SK-N-SH (cell line): ENCODE measurements around the gene NTRK2. TPM values are rescaled to one million over a fixed set of nuclear protein-coding genes. Genes with fewer than 3 reads are reported as not detected.

ENCODE experiments used
- CTCF ChIA-PET: fragments of 300-600, 350-600 bp; formaldehyde crosslinking; extraction: SDS; loops from one replicate; lab custom pipeline; 2021; lab: Yijun Ruan, JAX
- POLR2A ChIA-PET: fragments of 350-600 bp; sonication (Branson Sonifier 250); formaldehyde crosslinking; extraction: SDS; loops from one replicate; lab custom pipeline; 2020; ENCODE audit warnings: antibody characterized with exemption, inconsistent platforms; lab: Yijun Ruan, JAX
- DNase-seq: peaks from one replicate; pipeline ENCODE4 v3.0.0; 2012
- H2AFZ ChIP-seq: fragments of 200-600 bp; sonication (generic); 2 replicates; pipeline ENCODE4 v1.8.1; 2016; ENCODE audit warnings: antibody characterized with exemption, mild to moderate bottlenecking, low read depth
- H3F3A ChIP-seq: fragments of 200-600 bp; sonication (generic); replicated peaks from 2 replicates; pipeline ENCODE3; 2016; ENCODE audit warnings: antibody characterized with exemption, mild to moderate bottlenecking; ENCODE audit not compliant: insufficient read depth
- H3K27ac ChIP-seq, 2 experiments: fragments of 200-500 bp in 1 of 2; fragments of 200-600 bp in 1 of 2; sonication (Bioruptor generic) in 1 of 2; sonication (generic), shearing (Covaris generic) in 1 of 2; 2 replicates each; pipeline versions ENCODE4 v1.5.1 to v1.6.1; 2014 to 2016; ENCODE audit warnings: low read depth in 2 of 2, inconsistent platforms in 1 of 2, low read length in 1 of 2, mild to moderate bottlenecking in 1 of 2, mixed read lengths in 1 of 2
- H3K27me3 ChIP-seq: fragments of 200-600 bp; sonication (generic), shearing (Covaris generic); 2 replicates; pipeline ENCODE4 v1.6.1; 2016; ENCODE audit warnings: mixed run types; ENCODE audit not compliant: insufficient read depth
- H3K36me3 ChIP-seq, 2 experiments: fragments of 200-500 bp in 1 of 2; fragments of 200-600 bp in 1 of 2; sonication (Bioruptor generic) in 1 of 2; sonication (generic) in 1 of 2; replicated peaks in 1 of 2; 2 replicates each; pipeline versions ENCODE3 to v1.5.1; 2014 to 2016; ENCODE audit warnings: low read length in 1 of 2, mild to moderate bottlenecking in 1 of 2; ENCODE audit not compliant: insufficient read depth in 2 of 2, control insufficient read depth in 1 of 2
- H3K4me1 ChIP-seq, 2 experiments: fragments of 200-500 bp in 1 of 2; fragments of 200-600 bp in 1 of 2; sonication (Bioruptor generic) in 1 of 2; sonication (generic), shearing (Covaris generic) in 1 of 2; 2 replicates each; pipeline versions ENCODE4 v1.5.1 to v1.6.1; 2014 to 2016; ENCODE audit warnings: low read depth in 1 of 2, low read length in 1 of 2, mixed run types in 1 of 2; ENCODE audit not compliant: insufficient read depth in 2 of 2, control insufficient read depth in 1 of 2
- H3K4me2 ChIP-seq: fragments of 200-600 bp; sonication (generic), shearing (Covaris generic); 2 replicates; pipeline ENCODE4 v1.6.1; 2017; ENCODE audit warnings: mixed run types
- H3K4me3 ChIP-seq, 2 experiments: fragments of 200-500 bp in 1 of 2; fragments of 200-600 bp in 1 of 2; sonication (Bioruptor generic) in 1 of 2; sonication (generic), shearing (Covaris generic) in 1 of 2; 2 replicates each; pipeline versions ENCODE4 v1.5.1 to v1.8.1; 2014 to 2016; ENCODE audit warnings: low read depth in 2 of 2, inconsistent platforms in 1 of 2, low read length in 1 of 2, mild to moderate bottlenecking in 1 of 2, mixed read lengths in 1 of 2, moderate library complexity in 1 of 2
- H3K79me2 ChIP-seq: fragments of 200-600 bp; sonication (generic); 2 replicates; pipeline ENCODE4 v1.8.1; 2017; ENCODE audit warnings: mild to moderate bottlenecking; ENCODE audit not compliant: insufficient read depth
- H3K9ac ChIP-seq: fragments of 200-600 bp; sonication (generic); 2 replicates; pipeline ENCODE4 v1.6.1; 2017; ENCODE audit warnings: mixed run types
- H3K9me2 ChIP-seq: fragments of 200-600 bp; sonication (generic); 2 replicates; pipeline ENCODE4 v1.6.1; 2017; ENCODE audit warnings: mixed run types
- H3K9me3 ChIP-seq: fragments of 200-600 bp; sonication (generic); 2 replicates; pipeline ENCODE4 v1.6.1; 2017; ENCODE audit warnings: mixed run types, mild to moderate bottlenecking, moderate library complexity
- H4K20me1 ChIP-seq: fragments of 200-600 bp; sonication (generic); 2 replicates; pipeline ENCODE4 v1.6.1; 2017; ENCODE audit warnings: mild to moderate bottlenecking, mixed run types; ENCODE audit not compliant: insufficient read depth
- CHD2 ChIP-seq: fragments of 150-350 bp; IDR thresholded peaks from 2 replicates; pipeline ENCODE4 v1.6.1; 2018; ENCODE audit warnings: low read length; ENCODE audit not compliant: partially characterized antibody
- EP300 ChIP-seq, 2 experiments: IDR thresholded peaks; 2 replicates each; pipeline versions ENCODE4 v1.4.0 to v1.6.1; 2012; ENCODE audit warnings: borderline replicate concordance in 1 of 2, low read depth in 1 of 2, low read length in 1 of 2
- EZH2phosphoT487 ChIP-seq: fragments of 200-600 bp; sonication (generic); IDR thresholded peaks from 2 replicates; pipeline ENCODE4 v1.6.1; 2017; ENCODE audit warnings: low read depth, mixed run types, mild to moderate bottlenecking, antibody characterized with exemption, moderate library complexity, borderline replicate concordance
- FOXM1 ChIP-seq: IDR thresholded peaks from 2 replicates; pipeline ENCODE4 v1.4.0; 2012; ENCODE audit warnings: low read depth, mild to moderate bottlenecking
- GABPA ChIP-seq: IDR thresholded peaks from 2 replicates; pipeline ENCODE4 v1.4.0; 2012; ENCODE audit warnings: low read depth, mild to moderate bottlenecking
- GATA2 ChIP-seq: sonication (generic); formaldehyde crosslinking; IDR thresholded peaks from 2 replicates; pipeline ENCODE4 v1.5.0; 2020; ENCODE audit warnings: mild to moderate bottlenecking, missing genetic modification reagents
- JUND ChIP-seq: IDR thresholded peaks from 2 replicates; pipeline ENCODE4 v1.4.0; 2012
- NRF1 ChIP-seq: IDR thresholded peaks from 2 replicates; pipeline ENCODE4 v1.6.1; 2012; ENCODE audit warnings: low read depth, mild to moderate bottlenecking, low read length
- RAD21 ChIP-seq: IDR thresholded peaks from 2 replicates; pipeline ENCODE4 v1.6.1; 2012; ENCODE audit warnings: mild to moderate bottlenecking, low read length
- RCOR1 ChIP-seq: fragments of 150-350 bp; IDR thresholded peaks from 2 replicates; pipeline ENCODE4 v1.6.1; 2017; ENCODE audit warnings: antibody characterized with exemption, low read length
- RFX5 ChIP-seq: IDR thresholded peaks from 2 replicates; pipeline ENCODE4 v1.6.1; 2012; ENCODE audit warnings: mild to moderate bottlenecking, improper control_type of control experiment, low read length
- SIN3A ChIP-seq: IDR thresholded peaks from 2 replicates; pipeline ENCODE4 v1.6.1; 2012; ENCODE audit warnings: low read depth, mild to moderate bottlenecking, low read length, moderate library complexity, borderline replicate concordance
- SMC3 ChIP-seq: IDR thresholded peaks from 2 replicates; pipeline ENCODE4 v1.6.1; 2012; ENCODE audit warnings: low read depth, low read length, improper control_type of control experiment
- TAF1 ChIP-seq: IDR thresholded peaks from 2 replicates; pipeline ENCODE4 v1.6.1; 2012; ENCODE audit warnings: low read depth, mild to moderate bottlenecking, low read length, moderate library complexity, borderline replicate concordance
- YY1 ChIP-seq: IDR thresholded peaks from 2 replicates; pipeline ENCODE4 v1.4.0; 2012; ENCODE audit warnings: low read depth, mild to moderate bottlenecking
- WGBS: methylation state at CpG from one replicate; pipeline ENCODE4 v1.1.6; 2017; ENCODE audit warnings: low lambda C conversion rate; 5-methylcytosine and 5-hydroxymethylcytosine counted together
- polyA plus RNA-seq, 3 experiments: library from polyadenylated mRNA; depleted of rRNA; stranded (reverse); fragments of >200 nt; gene quantifications; 2 replicates each; pipeline ENCODE4 v1.2.3, GENCODE V29; 2012
- TF ChIP-seq, protein P1 (sequence below): IDR thresholded peaks from 2 replicates; pipeline ENCODE4 v1.4.0; 2012; ENCODE audit warnings: low read depth, borderline replicate concordance
- TF ChIP-seq, protein P2 (sequence below): fragments of 150-350 bp; IDR thresholded peaks from 2 replicates; pipeline ENCODE4 v1.6.1; 2017; ENCODE audit warnings: antibody characterized with exemption, low read length, low read depth, borderline replicate concordance
- TF ChIP-seq, protein P3 (sequence below): fragments of 200-600 bp; sonication (generic); IDR thresholded peaks from 2 replicates; pipeline ENCODE4 v1.6.1; 2017; ENCODE audit warnings: antibody characterized with exemption, mild to moderate bottlenecking, moderate library complexity
- TF ChIP-seq, protein P4 (sequence below): IDR thresholded peaks from 2 replicates; pipeline ENCODE4 v1.4.0; 2012; ENCODE audit warnings: low read depth
- TF ChIP-seq, protein P5 (sequence below): fragments of 150-350 bp; IDR thresholded peaks from 2 replicates; pipeline ENCODE4 v1.6.1; 2016; ENCODE audit warnings: mild to moderate bottlenecking, low read depth, low read length

NTRK2 gene
- polyA plus RNA-seq, 1 of the 3 experiments (the other 2 are of a cell fraction), result 0.05 TPM

DNA sequence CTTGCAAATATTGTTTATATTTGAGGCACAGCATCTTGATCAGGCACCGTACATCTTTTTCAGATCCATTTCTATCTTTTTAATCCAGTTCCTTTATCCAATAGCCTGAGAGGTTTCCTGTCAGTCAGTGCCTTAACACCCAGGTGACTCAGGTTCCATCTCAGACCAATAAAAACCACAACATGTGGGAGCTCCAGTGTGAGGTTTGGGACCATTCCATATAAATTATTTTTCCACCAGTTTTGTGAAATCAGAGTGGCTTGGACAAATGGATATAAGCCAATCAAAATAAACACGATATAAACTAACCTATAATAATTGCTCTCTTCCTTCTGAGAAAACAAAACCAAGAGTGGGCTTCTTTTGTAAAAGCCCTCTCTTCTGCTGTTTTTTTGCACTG, 351.3 kb downstream of the NTRK2 start:
- no peak for DNase-seq
- POLR2A ChIA-PET, result no interaction called here
- Histone ChIP-seq H3K27me3 (no peaks in the 10 kb centered on the region), H3K27ac (no peak overlapping the region), H3K9ac (no peak overlapping the region), H3K36me3 (no peaks in the 10 kb centered on the region), H3K4me1 (no peaks in the 10 kb centered on the region), H4K20me1 (no peaks in the 10 kb centered on the region), H3K9me3 (no peaks in the 10 kb centered on the region), H3K4me2 (no peak overlapping the region), H3K4me3 (no peak overlapping the region), H3K9me2 (no peaks in the 10 kb centered on the region), H3F3A (no peaks in the 10 kb centered on the region), H2AFZ (no peak overlapping the region), H3K79me2 (no peaks in the 10 kb centered on the region)
- TF ChIP-seq RAD21, result no peak
- TF ChIP-seq EZH2phosphoT487, result no peak
- TF ChIP-seq, protein P1, sequence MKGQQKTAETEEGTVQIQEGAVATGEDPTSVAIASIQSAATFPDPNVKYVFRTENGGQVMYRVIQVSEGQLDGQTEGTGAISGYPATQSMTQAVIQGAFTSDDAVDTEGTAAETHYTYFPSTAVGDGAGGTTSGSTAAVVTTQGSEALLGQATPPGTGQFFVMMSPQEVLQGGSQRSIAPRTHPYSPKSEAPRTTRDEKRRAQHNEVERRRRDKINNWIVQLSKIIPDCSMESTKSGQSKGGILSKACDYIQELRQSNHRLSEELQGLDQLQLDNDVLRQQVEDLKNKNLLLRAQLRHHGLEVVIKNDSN, result no peak
- no peak for TF ChIP-seq RFX5
- no peak for TF ChIP-seq GATA2
- TF ChIP-seq RCOR1, result no peak
- TF ChIP-seq, protein P2, sequence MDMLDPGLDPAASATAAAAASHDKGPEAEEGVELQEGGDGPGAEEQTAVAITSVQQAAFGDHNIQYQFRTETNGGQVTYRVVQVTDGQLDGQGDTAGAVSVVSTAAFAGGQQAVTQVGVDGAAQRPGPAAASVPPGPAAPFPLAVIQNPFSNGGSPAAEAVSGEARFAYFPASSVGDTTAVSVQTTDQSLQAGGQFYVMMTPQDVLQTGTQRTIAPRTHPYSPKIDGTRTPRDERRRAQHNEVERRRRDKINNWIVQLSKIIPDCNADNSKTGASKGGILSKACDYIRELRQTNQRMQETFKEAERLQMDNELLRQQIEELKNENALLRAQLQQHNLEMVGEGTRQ, result no peak
- TF ChIP-seq, protein P3, sequence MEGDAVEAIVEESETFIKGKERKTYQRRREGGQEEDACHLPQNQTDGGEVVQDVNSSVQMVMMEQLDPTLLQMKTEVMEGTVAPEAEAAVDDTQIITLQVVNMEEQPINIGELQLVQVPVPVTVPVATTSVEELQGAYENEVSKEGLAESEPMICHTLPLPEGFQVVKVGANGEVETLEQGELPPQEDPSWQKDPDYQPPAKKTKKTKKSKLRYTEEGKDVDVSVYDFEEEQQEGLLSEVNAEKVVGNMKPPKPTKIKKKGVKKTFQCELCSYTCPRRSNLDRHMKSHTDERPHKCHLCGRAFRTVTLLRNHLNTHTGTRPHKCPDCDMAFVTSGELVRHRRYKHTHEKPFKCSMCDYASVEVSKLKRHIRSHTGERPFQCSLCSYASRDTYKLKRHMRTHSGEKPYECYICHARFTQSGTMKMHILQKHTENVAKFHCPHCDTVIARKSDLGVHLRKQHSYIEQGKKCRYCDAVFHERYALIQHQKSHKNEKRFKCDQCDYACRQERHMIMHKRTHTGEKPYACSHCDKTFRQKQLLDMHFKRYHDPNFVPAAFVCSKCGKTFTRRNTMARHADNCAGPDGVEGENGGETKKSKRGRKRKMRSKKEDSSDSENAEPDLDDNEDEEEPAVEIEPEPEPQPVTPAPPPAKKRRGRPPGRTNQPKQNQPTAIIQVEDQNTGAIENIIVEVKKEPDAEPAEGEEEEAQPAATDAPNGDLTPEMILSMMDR, result no peak
- TF ChIP-seq FOXM1, result no peak
- TF ChIP-seq JUND, result no peak
- TF ChIP-seq TAF1, result no peak
- TF ChIP-seq GABPA, result no peak
- TF ChIP-seq, protein P4, sequence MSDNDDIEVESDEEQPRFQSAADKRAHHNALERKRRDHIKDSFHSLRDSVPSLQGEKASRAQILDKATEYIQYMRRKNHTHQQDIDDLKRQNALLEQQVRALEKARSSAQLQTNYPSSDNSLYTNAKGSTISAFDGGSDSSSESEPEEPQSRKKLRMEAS, result no peak
- no peak for TF ChIP-seq SMC3
- no peak for TF ChIP-seq CHD2
- TF ChIP-seq, protein P5, sequence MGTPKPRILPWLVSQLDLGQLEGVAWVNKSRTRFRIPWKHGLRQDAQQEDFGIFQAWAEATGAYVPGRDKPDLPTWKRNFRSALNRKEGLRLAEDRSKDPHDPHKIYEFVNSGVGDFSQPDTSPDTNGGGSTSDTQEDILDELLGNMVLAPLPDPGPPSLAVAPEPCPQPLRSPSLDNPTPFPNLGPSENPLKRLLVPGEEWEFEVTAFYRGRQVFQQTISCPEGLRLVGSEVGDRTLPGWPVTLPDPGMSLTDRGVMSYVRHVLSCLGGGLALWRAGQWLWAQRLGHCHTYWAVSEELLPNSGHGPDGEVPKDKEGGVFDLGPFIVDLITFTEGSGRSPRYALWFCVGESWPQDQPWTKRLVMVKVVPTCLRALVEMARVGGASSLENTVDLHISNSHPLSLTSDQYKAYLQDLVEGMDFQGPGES, result no peak
- no peak for TF ChIP-seq YY1
- no peak for TF ChIP-seq NRF1
- TF ChIP-seq EP300 (IDR thresholded peaks at IDR 0.05; ENCODE audit: borderline replicate concordance in 1 of 2, low read depth in 1 of 2, low read length in 1 of 2), result no peak
- TF ChIP-seq SIN3A, result no peak
- 31% methylated on average over 2 of the region's 2 CpGs for WGBS
- CTCF ChIA-PET, result interaction anchor here (1.4 kb wide), 1 partner anchor 53 kb away, joined by 3 read pairs; no protein-coding TSS in a partner anchor
